Measurements from ENCODE around the gene UBR4.

UBR4 gene

DNA sequence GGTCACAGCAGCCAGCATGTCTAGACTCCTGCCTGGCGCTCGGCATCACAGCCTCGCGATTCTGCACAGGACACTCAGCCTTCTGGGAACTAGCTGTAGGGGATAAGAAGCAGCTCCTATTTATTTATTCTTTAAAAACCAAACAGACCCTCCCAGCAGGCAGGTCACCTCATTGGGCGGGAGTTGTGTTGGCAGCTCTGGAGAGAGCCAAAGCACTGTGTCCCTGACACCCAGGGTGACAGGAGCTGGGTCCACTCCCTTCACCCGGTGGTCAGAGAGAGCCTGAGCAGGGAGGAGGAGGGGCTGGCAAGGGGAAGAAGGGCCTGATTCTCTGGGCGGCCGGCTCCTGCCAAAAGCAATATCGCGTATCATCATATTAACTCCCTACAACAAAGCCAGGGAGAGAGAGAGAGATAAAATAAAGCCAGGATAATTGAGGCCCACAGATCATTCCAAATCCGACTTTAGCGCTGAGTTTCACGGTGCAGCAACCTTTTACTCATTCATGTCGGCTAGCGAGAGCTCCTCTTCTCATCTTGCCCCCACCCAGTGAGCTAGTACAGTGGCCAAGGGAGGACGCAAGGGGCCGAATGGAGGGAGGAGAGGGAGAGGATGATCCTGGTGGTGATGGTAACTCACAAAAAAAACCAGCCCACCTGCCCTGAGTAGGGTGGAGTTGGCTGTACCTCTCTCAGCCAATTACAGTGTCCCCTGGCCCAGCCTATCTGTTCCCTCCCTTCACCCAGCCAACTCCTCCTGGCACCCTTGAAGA lies 173.8 kb downstream of the UBR4 start:
- Histone ChIP-seq H3K27me3 (ENCODE audit: insufficient read depth, low read length, poor library complexity) (peaks cover 5% of the 10 kb centered on the region), H3K4me3 (ENCODE audit: low read depth in 1 of 2, low read length in 2 of 2) (no peak overlapping the region), H3K4me1 (ENCODE audit: insufficient read depth, low read length) (no peaks in the 10 kb centered on the region), H3K4me2 (ENCODE audit: insufficient read depth, low read length) (no peak overlapping the region), H3K27ac (ENCODE audit: low read length) (no peak overlapping the region), H4K20me1 (ENCODE audit: insufficient read depth, low read length) (no peaks in the 10 kb centered on the region; the same call in 1 of the 2 replicates), H3K9ac (ENCODE audit: low read depth, low read length) (no peak overlapping the region), H2AFZ (ENCODE audit: low read depth, low read length) (no peak overlapping the region), H3K9me3 (ENCODE audit: insufficient read depth, low read length, severe bottlenecking) (no peaks in the 10 kb centered on the region), H3K36me3 (ENCODE audit: insufficient read depth, low read length) (no peaks in the 10 kb centered on the region), H3K79me2 (ENCODE audit: insufficient read depth, low read length) (no peaks in the 10 kb centered on the region)
- no peak for DNase-seq
- ATAC-seq (ENCODE audit: insufficient read depth, low read depth) = no peak
- TF ChIP-seq, protein P1, sequence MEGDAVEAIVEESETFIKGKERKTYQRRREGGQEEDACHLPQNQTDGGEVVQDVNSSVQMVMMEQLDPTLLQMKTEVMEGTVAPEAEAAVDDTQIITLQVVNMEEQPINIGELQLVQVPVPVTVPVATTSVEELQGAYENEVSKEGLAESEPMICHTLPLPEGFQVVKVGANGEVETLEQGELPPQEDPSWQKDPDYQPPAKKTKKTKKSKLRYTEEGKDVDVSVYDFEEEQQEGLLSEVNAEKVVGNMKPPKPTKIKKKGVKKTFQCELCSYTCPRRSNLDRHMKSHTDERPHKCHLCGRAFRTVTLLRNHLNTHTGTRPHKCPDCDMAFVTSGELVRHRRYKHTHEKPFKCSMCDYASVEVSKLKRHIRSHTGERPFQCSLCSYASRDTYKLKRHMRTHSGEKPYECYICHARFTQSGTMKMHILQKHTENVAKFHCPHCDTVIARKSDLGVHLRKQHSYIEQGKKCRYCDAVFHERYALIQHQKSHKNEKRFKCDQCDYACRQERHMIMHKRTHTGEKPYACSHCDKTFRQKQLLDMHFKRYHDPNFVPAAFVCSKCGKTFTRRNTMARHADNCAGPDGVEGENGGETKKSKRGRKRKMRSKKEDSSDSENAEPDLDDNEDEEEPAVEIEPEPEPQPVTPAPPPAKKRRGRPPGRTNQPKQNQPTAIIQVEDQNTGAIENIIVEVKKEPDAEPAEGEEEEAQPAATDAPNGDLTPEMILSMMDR (IDR thresholded peaks at IDR 0.05; ENCODE audit: borderline replicate concordance, extremely low read depth, low read length, poor library complexity, severe bottlenecking) = no peak
- no peak for TF ChIP-seq EZH2 (IDR thresholded peaks at IDR 0.05; ENCODE audit: borderline replicate concordance, low read depth, low read length, severe bottlenecking)

DNA sequence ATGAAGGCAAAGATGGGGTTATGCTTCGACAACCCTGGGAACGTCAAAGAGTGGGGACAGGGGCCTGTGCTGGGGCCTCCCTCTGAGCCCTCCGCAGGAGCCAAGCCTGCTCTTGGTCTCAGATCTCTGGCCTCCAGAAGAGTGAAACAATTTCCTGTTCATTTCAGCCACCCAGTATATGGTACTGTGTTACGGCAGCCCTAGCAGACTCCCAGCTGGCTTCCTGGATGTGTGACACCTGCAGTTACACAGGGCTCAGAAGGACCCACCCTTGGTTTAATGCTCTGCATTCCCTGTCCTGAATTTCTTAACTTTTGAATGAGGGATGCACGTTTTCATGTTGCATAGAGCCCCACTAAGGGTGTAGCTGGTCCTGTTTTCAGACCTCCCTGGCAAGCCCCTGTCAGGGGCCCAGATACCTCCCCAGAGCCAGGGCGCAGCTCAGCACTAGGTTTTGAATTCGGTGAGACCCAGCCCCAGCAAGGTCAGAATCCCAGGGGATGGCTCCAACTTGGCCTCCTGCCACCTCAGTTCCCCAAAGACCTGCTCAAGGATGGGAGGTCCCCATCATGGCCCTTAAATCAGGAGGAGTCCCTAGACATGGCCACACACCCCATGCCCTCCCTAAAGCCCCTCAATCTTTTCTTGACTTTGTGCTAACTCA lies 174.6 kb downstream of the UBR4 start:
- Histone ChIP-seq H3K9ac (ENCODE audit: low read depth, low read length) (no peak overlapping the region), H2AFZ (ENCODE audit: low read depth, low read length) (no peak overlapping the region), H3K79me2 (ENCODE audit: insufficient read depth, low read length) (no peaks in the 10 kb centered on the region), H3K27me3 (ENCODE audit: insufficient read depth, low read length, poor library complexity) (peaks cover 5% of the 10 kb centered on the region), H3K27ac (ENCODE audit: low read length) (no peak overlapping the region), H3K4me2 (ENCODE audit: insufficient read depth, low read length) (no peak overlapping the region), H3K4me1 (ENCODE audit: insufficient read depth, low read length) (no peaks in the 10 kb centered on the region), H3K36me3 (ENCODE audit: insufficient read depth, low read length) (no peaks in the 10 kb centered on the region), H4K20me1 (ENCODE audit: insufficient read depth, low read length) (no peaks in the 10 kb centered on the region; the same call in 1 of the 2 replicates), H3K9me3 (ENCODE audit: insufficient read depth, low read length, severe bottlenecking) (no peaks in the 10 kb centered on the region), H3K4me3 (ENCODE audit: low read depth in 1 of 2, low read length in 2 of 2) (no peak overlapping the region)
- DNase-seq (no peak), ATAC-seq (ENCODE audit: insufficient read depth, low read depth) (0 out of 3 replicates have a peak, but pooled peaks have one; percentile 39)
- no peak for TF ChIP-seq EZH2 (IDR thresholded peaks at IDR 0.05; ENCODE audit: borderline replicate concordance, low read depth, low read length, severe bottlenecking)
- TF ChIP-seq, protein P1 (IDR thresholded peaks at IDR 0.05; ENCODE audit: borderline replicate concordance, extremely low read depth, low read length, poor library complexity, severe bottlenecking) = no peak

DNA sequence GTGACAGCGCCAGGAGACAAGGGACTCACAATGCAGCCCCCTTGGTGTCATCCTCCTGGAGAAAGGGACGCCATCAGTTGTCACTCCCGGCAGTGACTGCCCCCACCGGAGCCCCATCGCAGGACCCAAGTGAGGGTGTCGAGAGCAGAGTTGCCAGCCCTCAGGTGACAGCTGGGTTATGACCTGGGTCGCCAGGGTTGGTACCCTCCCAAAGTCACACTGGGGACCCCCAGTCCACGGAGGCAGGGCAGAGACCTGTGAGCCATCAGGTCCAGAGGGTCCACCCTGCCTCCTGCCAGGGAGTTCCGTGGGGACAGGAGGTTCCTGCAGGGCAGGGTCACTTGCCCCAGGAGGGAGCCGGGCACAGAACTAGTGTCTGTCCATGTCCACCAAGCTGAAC lies 175.3 kb downstream of the UBR4 start:
- Histone ChIP-seq H3K27me3 (ENCODE audit: insufficient read depth, low read length, poor library complexity) (peaks cover 5% of the 10 kb centered on the region), H3K4me1 (ENCODE audit: insufficient read depth, low read length) (no peaks in the 10 kb centered on the region), H3K4me3 (ENCODE audit: low read depth in 1 of 2, low read length in 2 of 2) (no peak overlapping the region), H3K36me3 (ENCODE audit: insufficient read depth, low read length) (no peaks in the 10 kb centered on the region), H3K4me2 (ENCODE audit: insufficient read depth, low read length) (no peak overlapping the region), H4K20me1 (ENCODE audit: insufficient read depth, low read length) (no peaks in the 10 kb centered on the region; the same call in 1 of the 2 replicates), H3K79me2 (ENCODE audit: insufficient read depth, low read length) (no peaks in the 10 kb centered on the region), H3K27ac (ENCODE audit: low read length) (no peak overlapping the region), H2AFZ (ENCODE audit: low read depth, low read length) (no peak overlapping the region), H3K9me3 (ENCODE audit: insufficient read depth, low read length, severe bottlenecking) (no peaks in the 10 kb centered on the region), H3K9ac (ENCODE audit: low read depth, low read length) (no peak overlapping the region)
- no peak for DNase-seq
- no peak for ATAC-seq (ENCODE audit: insufficient read depth, low read depth)
- no peak for TF ChIP-seq EZH2 (IDR thresholded peaks at IDR 0.05; ENCODE audit: borderline replicate concordance, low read depth, low read length, severe bottlenecking)
- TF ChIP-seq, protein P1 (IDR thresholded peaks at IDR 0.05; ENCODE audit: borderline replicate concordance, extremely low read depth, low read length, poor library complexity, severe bottlenecking) = no peak
